Measurements from ENCODE around the gene ARL17B.
"Not testable (repeated sequence)": the region's sequence is repeated elsewhere in the genome, so short reads cannot be mapped to it uniquely, and the experiment has no call there.

Gene ARL17B

GRCh38 chr17:46287587-46287986, 74.0 kb downstream of the ARL17B start:
- not testable (repeated sequence) for DNase-seq

DNA sequence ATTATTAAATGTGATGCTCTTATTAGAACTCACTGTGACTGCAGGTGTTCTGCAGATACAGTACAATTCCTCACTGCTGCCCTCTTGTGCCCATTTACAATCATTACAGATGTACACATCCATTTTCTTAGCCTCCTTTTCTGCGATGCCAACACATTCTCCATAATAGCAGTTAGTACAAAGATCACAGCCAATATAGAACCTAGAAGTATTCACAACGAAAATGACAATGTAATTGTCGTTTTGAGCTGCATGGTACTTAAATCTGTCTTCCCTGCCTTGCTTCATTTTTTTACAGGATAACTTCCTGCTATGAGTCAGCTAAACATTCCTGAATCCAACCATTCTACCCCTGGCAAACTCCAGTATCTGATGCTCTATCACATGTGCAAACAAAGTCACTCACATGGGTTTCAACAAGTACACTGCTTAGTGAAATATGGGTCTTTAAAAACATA, 74.8 kb downstream of the ARL17B start:
- peak; percentile 76 for DNase-seq

DNA sequence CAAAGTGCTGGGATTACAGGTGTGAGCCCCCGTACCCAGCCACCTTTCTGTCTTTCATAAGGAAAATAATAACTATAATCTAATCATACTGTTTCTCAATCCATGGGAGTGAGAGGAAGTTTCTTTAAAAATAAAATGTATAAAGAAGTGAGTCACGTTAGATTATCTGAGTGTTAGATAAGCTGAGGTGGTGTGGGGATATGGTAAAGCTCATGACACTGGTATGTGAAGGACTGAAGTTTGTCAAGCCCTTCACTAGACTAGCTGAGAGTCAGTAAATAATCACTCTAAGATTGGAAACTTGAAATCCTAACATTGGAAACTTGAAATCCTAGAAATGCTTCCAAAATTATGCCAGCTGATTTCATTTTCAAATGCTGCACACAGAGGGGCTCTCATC, 76.1 kb downstream of the ARL17B start:
- not testable (repeated sequence) for DNase-seq

DNA sequence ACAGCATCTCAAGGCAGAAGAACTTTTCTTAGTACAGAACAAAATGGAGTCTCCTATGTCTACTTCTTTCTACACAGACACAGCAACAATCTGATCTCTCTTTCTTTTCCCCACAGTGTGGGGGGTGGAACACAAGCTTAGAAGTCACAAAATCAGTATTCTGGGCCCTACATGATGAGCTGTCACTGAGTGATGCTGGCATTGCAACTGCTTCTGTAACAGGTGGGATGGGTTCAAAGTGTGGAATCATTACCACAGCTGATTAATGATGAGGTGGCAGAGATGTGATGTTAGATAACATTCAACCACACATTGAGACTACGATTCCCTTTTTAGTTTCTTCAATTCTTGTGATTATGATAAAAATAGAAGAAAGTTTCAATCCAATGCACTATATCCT, 77.1 kb downstream of the ARL17B start:
- not testable (repeated sequence) for DNase-seq

GRCh38 chr17:46282635-46283034, 78.9 kb downstream of the ARL17B start:
- not testable (repeated sequence) for DNase-seq

- not testable (repeated sequence) for DNase-seq
Observed at GRCh38 chr17:46281336-46281735, 80.2 kb downstream of the ARL17B start.

DNA sequence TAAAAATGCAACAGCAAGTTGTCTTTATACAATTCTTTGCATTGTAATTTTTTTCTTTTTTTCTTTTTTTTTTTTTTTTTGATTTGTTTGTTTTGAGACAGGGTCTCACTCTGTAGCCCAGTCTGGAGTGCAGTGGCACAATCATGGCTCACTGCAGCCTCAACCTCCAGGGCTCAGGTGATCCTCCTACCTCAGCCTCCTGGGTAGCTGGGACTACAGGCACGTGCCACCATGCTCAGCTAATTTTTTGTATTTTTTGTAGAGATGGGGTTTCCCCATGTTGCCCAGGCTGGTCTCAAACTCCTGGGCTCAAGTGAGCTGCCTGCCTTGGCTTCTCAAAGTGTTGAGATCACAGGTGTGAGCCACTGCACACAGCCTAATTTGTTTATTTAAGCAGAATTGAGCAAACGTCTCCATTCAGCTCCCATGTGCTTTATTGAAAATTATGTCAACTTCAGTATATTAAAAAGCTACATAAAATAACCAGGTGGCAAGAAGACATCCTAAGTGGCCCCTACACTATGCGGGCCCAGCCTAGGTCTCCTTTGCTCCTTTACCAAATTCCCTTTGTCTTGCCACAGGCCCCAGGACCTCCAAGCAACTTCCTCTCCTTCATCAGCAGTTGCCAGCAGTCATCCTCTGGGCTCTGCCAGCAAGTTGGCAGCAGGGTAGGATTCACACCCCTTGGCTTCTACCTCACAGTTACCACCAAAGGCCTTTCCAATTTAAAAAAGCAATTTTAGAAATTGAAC, 84.7 kb downstream of the ARL17B start:
- DNase-seq: peak; percentile 62

- no peak for DNase-seq
Observed at GRCh38 chr17:46274238-46274637, 87.3 kb downstream of the ARL17B start.

DNA sequence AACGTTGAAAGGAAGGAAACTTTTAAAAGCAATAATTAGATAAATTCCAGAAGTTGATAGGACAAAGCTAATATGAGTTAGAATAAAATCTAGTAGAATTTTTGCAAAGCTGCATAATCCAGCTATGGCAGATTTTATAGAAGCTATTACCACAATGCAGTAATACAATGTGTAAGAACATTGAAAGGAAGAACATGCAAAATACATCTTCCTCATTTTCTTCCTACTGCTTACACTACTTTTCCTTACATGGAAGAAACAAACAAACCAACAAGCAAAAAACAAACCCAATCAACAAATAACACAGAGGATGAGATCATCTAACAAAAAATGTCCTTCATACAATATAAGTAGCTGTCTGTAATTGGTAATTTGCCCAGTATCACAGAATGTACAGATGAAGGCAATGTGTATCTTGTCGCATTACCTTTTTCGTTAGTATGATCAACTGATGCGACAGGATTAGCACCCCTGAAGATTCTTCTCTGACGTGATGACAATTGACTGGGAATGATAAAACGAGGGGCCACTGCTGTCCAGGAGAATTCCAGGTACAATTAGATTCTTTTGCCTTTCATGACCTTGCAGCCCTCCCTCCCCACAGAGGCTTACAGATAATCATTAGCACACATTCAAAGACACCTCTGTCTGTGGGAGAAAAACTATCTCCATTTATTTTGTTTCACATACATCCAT, 87.9 kb downstream of the ARL17B start:
- DNase-seq: no peak

- no peak for DNase-seq
Observed at GRCh38 chr17:46270032-46270431, 91.5 kb downstream of the ARL17B start.

- DNase-seq: peak; percentile 96
Observed at GRCh38 chr17:46266656-46267544, 94.7 kb downstream of the ARL17B start.

DNA sequence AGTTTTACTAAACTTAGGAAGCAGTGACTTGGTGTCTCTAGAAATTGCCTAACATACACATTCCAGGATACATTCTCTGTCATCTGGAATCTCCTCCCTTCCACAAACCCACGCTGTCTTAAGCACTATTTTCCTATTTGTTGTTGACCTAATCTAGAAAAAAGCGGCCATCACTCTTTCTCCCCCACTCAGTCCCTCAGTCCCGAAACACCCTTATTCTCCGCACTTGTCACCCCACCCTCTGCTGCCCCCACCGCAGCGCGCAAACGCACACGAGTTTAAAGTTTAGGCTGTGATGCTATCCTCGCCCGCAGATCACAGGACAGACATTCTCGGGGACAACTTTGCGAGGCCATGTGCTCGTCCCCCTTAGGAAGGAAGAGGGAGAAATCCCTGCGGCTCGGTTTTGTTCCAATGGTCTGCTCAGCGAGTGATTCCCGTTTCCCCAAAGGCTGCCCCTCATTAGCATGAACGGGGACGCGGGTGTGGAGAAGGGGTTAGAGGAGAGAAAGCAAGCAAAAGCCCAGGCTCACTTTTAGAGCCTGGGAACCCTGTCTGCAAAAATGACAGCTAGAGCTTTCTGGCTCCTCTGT, 95.4 kb downstream of the ARL17B start:
- not testable (repeated sequence) for DNase-seq

DNA sequence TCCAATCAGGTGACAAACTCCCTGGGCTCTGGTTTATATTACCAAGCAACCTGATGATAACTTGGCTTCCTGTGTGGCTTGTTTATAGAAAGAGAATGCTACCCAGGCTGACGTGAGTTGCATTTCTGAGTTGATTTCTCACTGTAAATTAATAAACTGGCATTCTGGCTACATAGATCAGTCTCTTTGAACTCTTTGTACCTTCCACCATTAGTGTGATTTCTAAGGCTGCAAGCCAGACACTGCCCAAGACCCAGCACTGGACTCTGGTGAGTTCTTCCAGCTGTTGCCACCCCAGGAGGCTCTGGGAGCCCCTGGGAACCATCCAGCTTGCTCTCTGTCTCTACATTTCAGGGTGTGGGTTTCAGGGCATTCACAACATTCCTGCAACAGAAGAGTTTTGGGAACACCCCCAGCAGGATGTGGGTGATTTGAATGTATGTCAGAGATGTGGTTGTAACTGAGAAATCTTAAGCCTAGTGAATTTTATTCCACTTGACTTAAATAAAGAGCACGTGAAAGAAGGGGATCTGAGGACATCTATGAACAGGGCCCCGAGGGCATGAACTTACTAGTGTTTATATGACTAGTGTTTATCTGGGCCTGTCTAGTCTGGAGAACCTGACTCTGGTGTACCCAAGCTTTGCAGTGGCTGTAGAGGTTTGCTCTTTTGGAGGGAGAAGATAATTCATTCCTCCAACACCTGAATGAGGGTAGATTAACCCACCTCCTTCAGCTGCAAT, 96.9 kb downstream of the ARL17B start:
- no peak for DNase-seq

GRCh38 chr17:46262271-46262670, 99.3 kb downstream of the ARL17B start:
- no peak for DNase-seq

- DNase-seq: not testable (repeated sequence)
Observed at GRCh38 chr17:46259845-46260661, 101.5 kb downstream of the ARL17B start.

- DNase-seq: not testable (repeated sequence)
Observed at GRCh38 chr17:46256369-46256768, 105.2 kb downstream of the ARL17B start.

DNA sequence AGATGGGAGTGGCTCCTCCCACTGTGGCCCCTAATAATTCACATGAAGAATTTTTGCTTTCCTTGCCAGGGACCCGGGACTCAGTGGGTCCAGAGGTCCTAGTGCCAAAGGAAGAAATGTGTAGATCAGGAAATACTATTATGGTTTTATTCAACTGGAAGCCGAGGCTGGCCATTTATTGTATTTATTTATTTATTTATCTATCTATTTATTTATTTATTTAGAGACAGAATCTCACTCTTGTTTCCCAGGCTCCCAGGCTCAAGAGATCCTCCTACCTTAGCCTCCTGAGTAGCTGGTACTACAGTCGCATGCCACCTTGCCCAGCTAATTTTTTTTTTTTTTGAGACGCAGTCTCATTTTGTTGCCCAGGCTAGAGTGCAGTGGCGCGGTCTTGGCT, 107.4 kb downstream of the ARL17B start:
- DNase-seq: not testable (repeated sequence)

DNA sequence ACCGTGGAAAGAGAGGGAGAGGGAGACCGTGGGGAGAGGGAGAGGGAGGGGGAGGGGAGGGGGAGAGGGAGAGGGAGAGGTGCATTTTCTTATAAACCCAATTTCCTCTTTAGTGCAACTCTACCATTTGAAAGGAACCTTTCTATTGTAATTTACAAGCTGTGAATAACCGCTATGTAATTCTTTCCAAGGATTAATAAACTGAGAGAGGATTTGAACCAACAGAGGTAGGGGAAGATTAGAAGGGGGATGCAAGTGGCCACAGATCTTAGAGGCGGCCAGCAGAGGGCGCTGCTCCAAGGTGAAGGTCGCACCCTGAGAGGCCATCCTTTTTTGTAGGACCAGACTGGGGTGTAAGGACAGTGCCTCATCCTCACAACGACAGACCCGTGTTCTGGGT, 107.8 kb downstream of the ARL17B start:
- DNase-seq: peak; percentile 55

GRCh38 chr17:46252804-46253203, 108.8 kb downstream of the ARL17B start:
- not testable (repeated sequence) for DNase-seq

DNA sequence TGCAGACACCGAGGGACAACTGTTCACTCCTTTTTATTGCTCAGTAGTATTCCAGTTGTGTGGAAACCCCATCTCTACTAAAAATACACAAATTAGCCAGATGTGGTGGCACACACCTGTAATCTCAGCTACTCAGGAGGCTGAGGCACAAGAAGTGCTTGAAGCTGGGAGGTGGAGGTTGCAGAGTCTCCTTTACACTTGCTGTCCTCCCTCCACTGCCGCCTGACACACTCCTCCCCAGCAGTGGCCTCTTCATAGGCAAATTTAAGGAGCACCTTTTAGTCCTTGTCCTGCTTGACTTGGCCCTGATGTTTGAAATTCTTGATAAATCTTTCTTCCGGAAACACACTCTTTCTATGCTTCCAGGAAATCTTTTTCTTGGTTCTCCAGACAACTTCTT, 112.4 kb downstream of the ARL17B start:
- not testable (repeated sequence) for DNase-seq

Data from NCI-H774 (cell line).